Breast epithelium (tissue), 4 donors: ENCODE measurements around the gene SH2B3. TPM values are rescaled to one million over a fixed set of nuclear protein-coding genes. Genes with fewer than 3 reads are reported as not detected.
"Not testable (repeated sequence)": the region's sequence is repeated elsewhere in the genome, so short reads cannot be mapped to it uniquely, and the experiment has no call there.

Experiments used
- DNase-seq, 2 donors: peaks; one replicate each; pipeline ENCODE4 v3.0.0-alpha.2; 2019; ENCODE audit warnings: low spot score in 2 of 2
- H3K27ac ChIP-seq, 2 donors: fragments of 200-600 bp; sonication (generic) in 1 of 2; one replicate each; pipeline ENCODE4 v1.5.1; 2016 to 2019; ENCODE audit warnings: mild to moderate bottlenecking in 1 of 2
- H3K27me3 ChIP-seq, 2 donors: fragments of 200-600 bp; sonication (generic) in 1 of 2; one replicate each; pipeline versions ENCODE4 v1.5.1 to v1.6.0; 2017 to 2019; ENCODE audit warnings: control low read depth in 1 of 2, mild to moderate bottlenecking in 1 of 2
- H3K36me3 ChIP-seq: fragments of 200-600 bp; one replicate; pipeline ENCODE4 v1.5.1; 2019
- H3K4me1 ChIP-seq, 2 donors: fragments of 200-600 bp; sonication (generic); one replicate each; pipeline ENCODE4 v1.5.1; 2016 to 2019; ENCODE audit warnings: control low read depth in 1 of 2
- H3K4me3 ChIP-seq, 3 donors: fragments of 200-600 bp; sonication (generic); 1 replicate in 2 of 3; 2 replicates in 1 of 3; pipeline ENCODE4 v1.5.1; 2016 to 2019; ENCODE audit warnings: mild to moderate bottlenecking in 3 of 3, moderate library complexity in 2 of 3
- H3K9me3 ChIP-seq, 2 donors: fragments of 200-600 bp; sonication (generic) in 1 of 2; one replicate each; pipeline ENCODE4 v1.5.1; 2016 to 2019; ENCODE audit warnings: control low read depth in 1 of 2
- CTCF ChIP-seq, 3 donors: fragments of 450-650 bp; IDR thresholded peaks; one replicate each; pipeline ENCODE4 v1.5.1; 2016 to 2017; ENCODE audit warnings: antibody characterized with exemption in 3 of 3, mild to moderate bottlenecking in 3 of 3, moderate library complexity in 3 of 3
- POLR2A ChIP-seq: fragments of 450-650 bp; IDR thresholded peaks from one replicate; pipeline ENCODE4 v1.6.1; 2016; ENCODE audit warnings: antibody characterized with exemption, mild to moderate bottlenecking, moderate library complexity
- POLR2AphosphoS5 ChIP-seq, 3 donors: sonication (generic); formaldehyde crosslinking; IDR thresholded peaks; one replicate each; pipeline ENCODE4 v1.6.1; 2017; ENCODE audit warnings: antibody characterized with exemption in 3 of 3
- intact Hi-C: fragments of 100-400 bp; cut with DNase I; formaldehyde crosslinking; loops from one replicate; pipeline ENCODE4 v1.15.1; 2023; ENCODE audit warnings: low total_unique reads
- total RNA-seq, 3 donors: library from RNA; depleted of rRNA; stranded (reverse); fragments of >200 nt; gene quantifications; one replicate each; pipeline ENCODE4 v1.1.0, GENCODE V29; 2016

The SH2B3 gene
- total RNA-seq, 3 donors from 2014 or later: 13.9 to 27.4 (median 17.4) TPM

GRCh38 chr12:111394480-111394879 lies 11.2 kb upstream of the SH2B3 start:
- Histone ChIP-seq H3K4me1 (peaks cover 0 to 3% of the 10 kb centered on the region in 2 donors), H3K27ac (no peak overlapping the region), H3K36me3 (no peaks in the 10 kb centered on the region), H3K9me3 (no peaks in the 10 kb centered on the region), H3K27me3 (no peaks in the 10 kb centered on the region), H3K4me3 (no peak overlapping the region)
- DNase-seq: no peak
- intact Hi-C loops: loop anchor here (10.0 kb wide), 1 partner anchor 280 kb away; no protein-coding TSS in a partner anchor
- TF ChIP-seq POLR2A (no peak), POLR2AphosphoS5 (IDR thresholded peaks at IDR 0.05) (no peak), CTCF (IDR thresholded peaks at IDR 0.05) (no peak)

- intact Hi-C loops: loop anchor here (5.0 to 10.0 kb wide), 2 partner anchors 47 to 279 kb away; no protein-coding TSS in a partner anchor
- DNase-seq: no peak
Measured at GRCh38 chr12:111395336-111396187, 10.2 kb upstream of the SH2B3 start.

GRCh38 chr12:111396271-111396670 lies 9.5 kb upstream of the SH2B3 start:
- not testable (repeated sequence) for H3K27me3 ChIP-seq, H3K4me1 ChIP-seq, H3K36me3 ChIP-seq, DNase-seq, H3K27ac ChIP-seq, H3K9me3 ChIP-seq, H3K4me3 ChIP-seq
- intact Hi-C loops: loop anchor here (5.0 to 10.0 kb wide), 2 partner anchors 46 to 279 kb away; no protein-coding TSS in a partner anchor

More at GRCh38 chr12:111395336-111396187, 10.2 kb upstream of the SH2B3 start:
- no peak for TF ChIP-seq POLR2AphosphoS5 (IDR thresholded peaks at IDR 0.05)
- no peak for TF ChIP-seq POLR2A
- Histone ChIP-seq H3K9me3 (no peaks in the 10 kb centered on the region), H3K36me3 (no peaks in the 10 kb centered on the region), H3K4me1 (peaks cover 0 to 3% of the 10 kb centered on the region in 2 donors), H3K27ac (no peak overlapping the region), H3K27me3 (no peaks in the 10 kb centered on the region), H3K4me3 (no peak overlapping the region)

- H3K27me3 ChIP-seq: no peaks in the 10 kb centered on the region
- H3K36me3 ChIP-seq: no peaks in the 10 kb centered on the region
- TF ChIP-seq POLR2AphosphoS5 (IDR thresholded peaks at IDR 0.05) (peak; percentile 63 to 77 (median 75)), CTCF (IDR thresholded peaks at IDR 0.05) (peak; percentile 90 to 99 (median 99)), POLR2A (no peak)
- peak overlapping the region; percentile 45 for H3K27ac ChIP-seq
- H3K4me3 ChIP-seq: peak overlapping the region; percentile 15 to 62 (median 24)
- peaks cover 0 to 3% of the 10 kb centered on the region in 2 donors for H3K4me1 ChIP-seq
- H3K9me3 ChIP-seq: no peaks in the 10 kb centered on the region
- peak; percentile 64 to 84 for DNase-seq
- intact Hi-C loops: loop anchor here (5.0 to 10.0 kb wide), 2 partner anchors 45 to 278 kb away; no protein-coding TSS in a partner anchor
Measured at GRCh38 chr12:111396726-111397445, 8.8 kb upstream of the SH2B3 start.

GRCh38 chr12:111398530-111398929 lies 7.2 kb upstream of the SH2B3 start:
- DNase-seq: no peak
- Histone ChIP-seq H3K9me3 (no peaks in the 10 kb centered on the region), H3K4me3 (no peak overlapping the region), H3K36me3 (no peaks in the 10 kb centered on the region), H3K27me3 (no peaks in the 10 kb centered on the region), H3K27ac (peak overlapping the region in 1 of 2 donors; percentile 8), H3K4me1 (peaks cover 0 to 3% of the 10 kb centered on the region in 2 donors)
- TF ChIP-seq CTCF (IDR thresholded peaks at IDR 0.05) (no peak), POLR2AphosphoS5 (IDR thresholded peaks at IDR 0.05) (no peak), POLR2A (no peak)
- intact Hi-C loops: loop anchor here (5.0 to 10.0 kb wide), 2 partner anchors 44 to 276 kb away; no protein-coding TSS in a partner anchor

GRCh38 chr12:111399741-111400404 lies 5.8 kb upstream of the SH2B3 start:
- H3K36me3 ChIP-seq, H3K9me3 ChIP-seq, H3K27me3 ChIP-seq, DNase-seq, H3K4me1 ChIP-seq, H3K27ac ChIP-seq, H3K4me3 ChIP-seq: not testable (repeated sequence)
- intact Hi-C loops: loop anchor here (5.0 to 10.0 kb wide), 2 partner anchors 42 to 275 kb away; no protein-coding TSS in a partner anchor
